ENCODE results near the gene GATM.
"Not testable (repeated sequence)": the region's sequence is repeated elsewhere in the genome, so short reads cannot be mapped to it uniquely, and the experiment has no call there.

Gene GATM

DNA sequence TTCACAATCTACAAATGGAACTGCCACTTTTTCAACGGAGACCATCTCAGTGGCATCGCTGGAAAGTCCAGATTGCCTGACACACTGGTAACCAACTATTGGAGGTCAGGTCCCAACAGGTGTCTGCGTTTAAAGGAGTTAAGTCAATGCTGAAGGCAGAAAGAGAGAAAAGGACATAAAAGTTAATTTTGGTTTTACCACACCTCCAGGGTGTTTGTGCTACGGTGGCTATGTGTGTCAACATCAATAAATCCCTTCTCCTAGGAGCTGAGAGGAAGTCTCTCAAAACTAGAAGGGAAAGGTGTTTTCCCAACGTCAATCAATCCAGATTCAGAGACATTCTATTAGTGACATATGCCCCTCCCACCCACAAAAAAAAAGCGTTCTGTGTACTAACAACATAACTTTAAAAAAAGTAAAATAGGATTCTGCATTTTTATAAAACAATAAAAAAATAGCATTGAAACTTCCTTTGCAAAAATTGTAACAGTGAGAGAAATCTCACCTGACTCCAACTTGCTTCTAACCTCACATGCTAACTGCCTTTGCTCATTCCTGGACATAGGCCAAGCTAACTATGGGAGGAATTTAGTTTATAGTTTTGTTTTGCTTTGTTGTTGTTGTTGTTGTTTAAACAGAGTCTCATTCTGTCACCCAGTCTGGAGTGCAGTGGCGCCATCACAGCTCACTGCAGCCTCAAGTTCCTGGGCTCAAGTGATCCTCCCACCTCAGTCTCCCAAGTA, 58.7 kb downstream of the GATM start:
- FAIRE-seq (no peak), DNase-seq (ENCODE audit: insufficient read length) (no peak)
- TF ChIP-seq TAF1 (IDR thresholded peaks at IDR 0.05; ENCODE audit: borderline replicate concordance, low read depth, low read length) (no peak), POLR2A (IDR thresholded peaks at IDR 0.05; ENCODE audit: low read depth, low read length) (no peak), POLR2AphosphoS5 (IDR thresholded peaks at IDR 0.05; ENCODE audit: low read depth, low read length) (no peak)

DNA sequence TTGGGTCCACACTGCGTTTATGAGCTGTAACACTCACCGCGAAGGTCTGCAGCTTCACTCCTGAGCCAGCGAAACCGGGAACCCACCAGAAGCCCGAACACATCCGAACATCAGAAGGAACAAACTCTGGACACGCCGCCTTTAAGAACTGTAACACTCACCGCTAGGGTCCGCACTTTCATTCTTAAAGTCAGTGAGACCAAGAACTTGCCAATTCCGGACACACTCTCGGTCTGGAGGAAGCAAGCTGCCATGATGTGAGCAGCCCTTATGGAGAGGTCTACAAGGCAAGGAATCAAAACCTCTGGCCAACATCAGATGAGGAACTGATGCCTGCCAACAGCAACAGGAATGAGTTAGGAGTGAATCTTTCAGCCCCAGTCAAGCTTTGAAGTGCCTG, 63.4 kb downstream of the GATM start:
- FAIRE-seq (no peak), DNase-seq (ENCODE audit: insufficient read length) (no peak)
- TF ChIP-seq POLR2A (IDR thresholded peaks at IDR 0.05; ENCODE audit: low read depth, low read length), result no peak
- no peak for TF ChIP-seq POLR2AphosphoS5 (IDR thresholded peaks at IDR 0.05; ENCODE audit: low read depth, low read length)
- TF ChIP-seq TAF1 (IDR thresholded peaks at IDR 0.05; ENCODE audit: borderline replicate concordance, low read depth, low read length), result no peak

DNA sequence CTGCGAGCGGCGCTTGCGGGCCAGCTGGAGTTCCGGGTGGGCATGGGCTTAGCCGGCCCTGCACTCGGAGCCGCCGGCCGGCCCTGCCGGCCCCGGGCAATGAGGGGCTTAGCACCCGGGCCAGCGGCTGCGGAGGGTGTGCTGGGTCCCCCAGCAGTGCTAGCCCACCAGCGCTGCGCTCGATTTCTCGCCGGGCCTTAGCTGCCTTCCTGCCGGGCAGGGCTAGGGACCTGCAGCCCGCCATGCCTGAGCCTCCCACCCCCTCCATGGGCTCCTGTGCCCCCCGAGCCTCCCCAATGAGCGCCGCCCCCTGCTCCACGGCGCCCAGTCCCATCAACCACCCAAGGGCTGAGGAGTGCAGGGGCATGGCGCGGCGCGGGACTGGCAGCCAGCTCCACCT, 64.2 kb downstream of the GATM start:
- not testable (repeated sequence) for FAIRE-seq

More for the DNA sequence above, 64.2 kb downstream of the GATM start:
- not testable (repeated sequence) for DNase-seq (ENCODE audit: insufficient read length)

Data from GM12892 (cell line).